Tibial nerve (tissue), 4 donors: Measurements from ENCODE around the gene SCAMP2.
A peak's percentile ranks its signal among the peaks of the same experiment; 100 is the strongest.

Experiments
- CTCF ChIP-seq, 5 experiments: fragments of 200-600 bp in 3 of 5; fragments of 450-650 bp in 2 of 5; sonication (generic) in 3 of 5; IDR thresholded peaks; one replicate each; pipeline ENCODE4 v1.5.1; 2016 to 2019; ENCODE audit warnings: antibody characterized with exemption in 5 of 5, mild to moderate bottlenecking in 3 of 5, moderate library complexity in 2 of 5
- EP300 ChIP-seq, 2 donors: sonication (generic); formaldehyde crosslinking; IDR thresholded peaks; one replicate each; pipeline ENCODE4 v1.6.1; 2017; ENCODE audit warnings: antibody characterized with exemption in 2 of 2, mild to moderate bottlenecking in 1 of 2
- POLR2A ChIP-seq, 2 donors: fragments of 450-650 bp; IDR thresholded peaks; one replicate each; pipeline ENCODE4 v1.6.1; 2017; ENCODE audit warnings: antibody characterized with exemption in 2 of 2, mild to moderate bottlenecking in 2 of 2, moderate library complexity in 2 of 2

DNA sequence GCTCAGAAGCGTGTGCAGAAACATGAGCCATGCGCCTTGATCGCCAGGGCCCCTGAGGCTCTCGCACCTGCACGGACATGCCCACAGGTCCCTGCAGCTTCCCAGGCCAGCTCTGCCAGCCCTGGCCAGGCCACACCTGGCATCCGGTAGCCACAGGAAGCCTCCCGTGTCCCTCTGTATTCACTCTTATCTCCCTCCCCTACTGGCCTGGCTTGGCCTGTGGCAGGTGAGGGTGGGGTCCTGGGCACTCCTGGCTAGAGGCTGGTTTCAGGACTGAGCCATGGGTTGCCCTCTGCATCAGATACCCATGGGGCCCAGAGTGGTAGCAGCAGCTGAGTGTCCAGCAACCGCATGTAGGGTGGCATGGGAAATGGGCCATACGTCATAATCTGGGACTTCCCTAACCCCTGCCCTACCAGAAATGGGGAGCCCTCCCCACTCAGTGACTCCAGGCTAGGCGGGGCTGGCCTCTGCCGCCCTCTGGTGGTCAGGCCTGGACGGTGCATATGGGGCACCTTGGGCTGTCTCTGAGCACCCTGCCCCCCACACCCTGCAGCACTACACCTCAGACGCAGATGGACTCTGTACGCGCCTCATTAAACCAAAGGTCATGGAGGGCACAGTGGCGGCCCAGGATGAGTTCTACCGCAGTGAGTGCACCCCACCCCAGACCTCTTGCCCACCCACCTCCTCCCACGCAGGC is 73.2 kb downstream of the SCAMP2 start:
- peak in 1 of 2 donors; percentile 22 for TF ChIP-seq EP300 (IDR thresholded peaks at IDR 0.05)
- TF ChIP-seq CTCF (IDR thresholded peaks at IDR 0.05), result peak; percentile 95 to 98 (median 97)
- TF ChIP-seq POLR2A (IDR thresholded peaks at IDR 0.05), result no peak
